Measurements from ENCODE around the gene NKTR. TPM values are rescaled to one million over a fixed set of nuclear protein-coding genes. Genes with fewer than 3 reads are reported as not detected.

NKTR gene
- total RNA-seq, 6 donors from 2014 or later = 53.7 to 231 (median 103) TPM

DNA sequence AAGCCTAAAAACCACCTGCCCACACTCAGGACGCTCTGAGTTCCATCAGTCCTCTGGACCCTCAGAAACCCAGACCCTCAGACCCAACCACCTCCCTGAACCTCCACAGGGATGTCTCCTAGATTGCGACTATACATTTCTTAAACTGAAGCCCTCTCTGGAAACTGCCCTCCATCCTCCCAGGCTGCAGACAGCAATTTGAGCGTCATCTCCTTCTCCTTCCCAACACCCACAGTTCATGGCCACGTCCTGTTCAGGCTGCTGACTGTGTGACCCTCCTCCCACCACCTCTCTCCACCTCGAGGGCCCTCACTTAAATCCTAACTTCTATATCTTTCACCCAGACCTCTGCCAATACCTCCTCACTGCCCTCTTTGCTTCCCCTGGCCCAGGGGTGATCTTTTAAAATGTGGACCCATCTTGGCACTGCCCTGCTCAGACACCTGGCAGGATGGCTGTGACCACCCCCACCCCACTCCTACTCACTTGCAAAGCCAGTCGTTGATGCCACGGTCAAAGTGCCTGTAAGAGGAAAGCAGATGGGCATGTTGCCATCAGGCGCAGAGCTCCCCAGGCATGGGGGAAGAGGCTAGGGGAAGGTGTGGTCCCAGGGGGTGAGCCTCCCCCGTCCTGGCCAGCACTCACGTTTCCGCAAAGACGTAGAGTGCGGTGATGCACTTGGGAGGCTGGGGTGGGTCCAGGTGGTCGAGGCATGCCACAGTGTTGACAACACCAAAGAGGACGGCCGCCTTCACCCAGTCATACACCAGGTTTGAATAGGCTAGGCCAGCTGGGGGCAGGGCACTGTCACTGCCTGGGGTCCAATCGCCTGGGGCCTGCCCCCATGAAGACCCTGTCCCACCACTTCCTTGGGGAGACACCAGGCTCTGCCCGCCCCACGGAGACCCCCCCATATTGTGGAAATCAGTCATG, 96.1 kb downstream of the NKTR start:
- ATAC-seq (ENCODE audit: low FRiP score in 2 of 2) = no peak
- Histone ChIP-seq H3K36me3 (no peaks in the 10 kb centered on the region), H3K27ac (no peak overlapping the region), H3K9me3 (no peaks in the 10 kb centered on the region), H3K4me1 (peaks cover 0 to 7% (median 3%) of the 10 kb centered on the region in 4 donors), H3K27me3 (no peaks in the 10 kb centered on the region), H3K4me3 (no peak overlapping the region)
- TF ChIP-seq EP300 (IDR thresholded peaks at IDR 0.05) (no peak), POLR2A (IDR thresholded peaks at IDR 0.05) (no peak), CTCF (IDR thresholded peaks at IDR 0.05) (no peak), POLR2AphosphoS5 (IDR thresholded peaks at IDR 0.05) (no peak)
- WGBS, 2 donors = 73 to 74% methylated on average over 19 of the region's 19 CpGs
- DNase-seq = no peak

- Histone ChIP-seq H3K4me3 (no peak overlapping the region), H3K9me3 (no peaks in the 10 kb centered on the region), H3K36me3 (no peaks in the 10 kb centered on the region), H3K4me1 (peaks cover 0 to 7% (median 3%) of the 10 kb centered on the region in 4 donors), H3K27ac (no peak overlapping the region), H3K27me3 (no peaks in the 10 kb centered on the region)
- no peak for TF ChIP-seq EP300 (IDR thresholded peaks at IDR 0.05)
- no peak for TF ChIP-seq CTCF (IDR thresholded peaks at IDR 0.05)
- no peak for TF ChIP-seq POLR2A (IDR thresholded peaks at IDR 0.05)
- TF ChIP-seq POLR2AphosphoS5 (IDR thresholded peaks at IDR 0.05) = no peak
- DNase-seq (no peak), ATAC-seq (ENCODE audit: low FRiP score in 2 of 2) (no peak)
- 89 to 92% methylated on average over 12 to 17 of the region's 18 CpGs for WGBS, 2 donors
Measured at GRCh38 chr3:42697289-42698051, 97.0 kb downstream of the NKTR start.

Other genes starting within 250 kb of the NKTR start
- not detected for gene LYZL4, start 190.1 kb upstream of the NKTR start, total RNA-seq
- 100 to 1,000 TPM in 4 of 6 donors, 10 to 100 TPM in 2; 92.6 to 577 (median 198) TPM for gene VIPR1, start 98.0 kb upstream of the NKTR start, total RNA-seq
- gene SEC22C, start 18.7 kb upstream of the NKTR start, total RNA-seq = 10 to 100 TPM; 36.3 to 59.7 (median 50.6) TPM
- 10 to 100 TPM in 4 of 6 donors, 1 to 10 TPM in 2; 2.6 to 25.8 (median 17.9) TPM for gene SS18L2, start 9.8 kb upstream of the NKTR start, total RNA-seq
- 10 to 100 TPM; 25.1 to 35.8 (median 29.9) TPM for gene ZBTB47, start 53.0 kb downstream of the NKTR start, total RNA-seq
- not detected for gene KLHL40, start 84.9 kb downstream of the NKTR start, total RNA-seq
- gene HHATL, start 102.1 kb downstream of the NKTR start, total RNA-seq = 1 to 10 TPM in 2 of 6 donors, under 1 TPM in 2, not detected in 2; 0.71 to 1.6 (median 0.98) TPM
- gene CCDC13, start 172.6 kb downstream of the NKTR start, total RNA-seq = 10 to 100 TPM in 1 of 6 donors, 1 to 10 TPM in 5; 2.1 to 12.8 (median 3.0) TPM
- gene HIGD1A, start 203.8 kb downstream of the NKTR start, total RNA-seq = 100 to 1,000 TPM in 2 of 6 donors, 10 to 100 TPM in 4; 26.2 to 108 (median 73.3) TPM
- 1 to 10 TPM in 5 of 6 donors, not detected in 1; 1.1 to 8.2 (median 2.3) TPM for gene ACKR2, start 208.8 kb downstream of the NKTR start, total RNA-seq

Data from upper lobe of left lung (tissue), 6 donors.